Small intestine (tissue), 16 donors: ENCODE measurements around the gene ASPN. TPM values are rescaled to one million over a fixed set of nuclear protein-coding genes. Genes with fewer than 3 reads are reported as not detected.
A peak's percentile ranks its signal among the peaks of the same experiment; 100 is the strongest.

ENCODE experiments used
- DNase-seq, 2 donors: peaks; one replicate each; pipeline versions ENCODE4 v3.0.0 to v3.0.0-alpha.2; 2013
- FAIRE-seq: peaks from 2 replicates; lab custom pipeline; 2012; peaks lifted over from hg19 to GRCh38; lab: Jason Lieb, UNC
- H3K27ac ChIP-seq, 3 donors: one replicate each; pipeline ENCODE4 v1.5.1; 2013; ENCODE audit warnings: low read length in 2 of 3, mild to moderate bottlenecking in 2 of 3, control low read depth in 1 of 3, inconsistent platforms in 1 of 3, low read depth in 1 of 3, moderate library complexity in 1 of 3
- H3K27me3 ChIP-seq, 3 donors: one replicate each; pipeline ENCODE4 v1.6.1; 2013; ENCODE audit warnings: low read length in 3 of 3, inconsistent platforms in 1 of 3; ENCODE audit not compliant: control insufficient read depth in 3 of 3, insufficient read depth in 3 of 3
- H3K36me3 ChIP-seq, 3 donors: one replicate each; pipeline ENCODE4 v1.6.1; 2013; ENCODE audit warnings: low read length in 3 of 3, inconsistent platforms in 1 of 3, low read depth in 1 of 3, mild to moderate bottlenecking in 1 of 3, moderate library complexity in 1 of 3; ENCODE audit not compliant: control insufficient read depth in 3 of 3, insufficient read depth in 2 of 3
- H3K4me1 ChIP-seq, 3 donors: one replicate each; pipeline ENCODE4 v1.6.1; 2013; ENCODE audit warnings: low read length in 2 of 3, inconsistent platforms in 1 of 3, low read depth in 1 of 3, mild to moderate bottlenecking in 1 of 3, moderate library complexity in 1 of 3; ENCODE audit not compliant: control insufficient read depth in 3 of 3, insufficient read depth in 2 of 3
- H3K4me3 ChIP-seq, 3 donors: one replicate each; pipeline ENCODE4 v1.5.1; 2013; ENCODE audit warnings: low read length in 3 of 3, control low read depth in 1 of 3, inconsistent platforms in 1 of 3, low read depth in 1 of 3, mild to moderate bottlenecking in 1 of 3, moderate library complexity in 1 of 3
- H3K9me3 ChIP-seq, 2 donors: one replicate each; pipeline ENCODE4 v1.6.1; 2013; ENCODE audit warnings: low read depth in 1 of 2, low read length in 1 of 2; ENCODE audit not compliant: control insufficient read depth in 2 of 2, insufficient read depth in 1 of 2
- WGBS, 3 donors: extraction: QIAGEN DNeasy Blood & Tissue Kit; methylation state at CpG; one replicate each; pipeline ENCODE4 v1.1.7; 2013; 5-methylcytosine and 5-hydroxymethylcytosine counted together
- long read RNA-seq, 10 donors: transcript quantifications; one replicate each; lab custom pipeline, GENCODE V29; 2026
- polyA plus RNA-seq, 4 donors: library from polyadenylated mRNA; stranded (reverse) in 3 of 4; unstranded in 1 of 4; fragments of 200-250 nt in 3 of 4; fragments of 120-200 nt in 1 of 4; gene quantifications; one replicate each; pipeline versions ENCODE4 v1.2.1 to v1.2.3, GENCODE V29; 2013
- donor health status: healthy with polysubstance abuse.
- donor health status: control.
- donor health status: control.
- donor health status: Bipolar disorder and iron deficiency.
- donor health status: healthy.

ASPN gene
- 1 to 10 TPM in 3 of 4 donors, under 1 TPM in 1; 0.22 to 8.9 (median 2.2) TPM for polyA plus RNA-seq
- long read RNA-seq, donor 1, transcript ASPN-202 (8 exons, 2,470 nt) = major isoform, 14 of 15 reads
- long read RNA-seq, donor 1, partial matches to known transcripts = 0 of 15 reads
- long read RNA-seq, donor 1, other reads (novel, unspliced or antisense) = 0 of 15 reads
- long read RNA-seq, donor 2, partial matches to known transcripts = 0 of 3 reads
- long read RNA-seq, donor 2, other reads (novel, unspliced or antisense) = 0 of 3 reads
- long read RNA-seq, donor 3, partial matches to known transcripts = 0 of 1 reads
- long read RNA-seq, donor 3, other reads (novel, unspliced or antisense) = 0 of 1 reads
- long read RNA-seq, donor 4 = 0 reads
- long read RNA-seq, donor 5, partial matches to known transcripts = 0 of 1 reads
- long read RNA-seq, donor 5, other reads (novel, unspliced or antisense) = 0 of 1 reads
- long read RNA-seq, donor 6, partial matches to known transcripts = 0 of 3 reads
- long read RNA-seq, donor 6, other reads (novel, unspliced or antisense) = 0 of 3 reads
- long read RNA-seq, donor 7, transcript ASPN-202 (8 exons, 2,470 nt) = major isoform, 34 of 39 reads
- long read RNA-seq, donor 7, partial matches to known transcripts = 5 of 39 reads
- long read RNA-seq, donor 7, other reads (novel, unspliced or antisense) = 0 of 39 reads
- long read RNA-seq, donor 8, transcript ASPN-202 (8 exons, 2,470 nt) = major isoform, 13 of 13 reads
- long read RNA-seq, donor 8, partial matches to known transcripts = 0 of 13 reads
- long read RNA-seq, donor 8, other reads (novel, unspliced or antisense) = 0 of 13 reads
- long read RNA-seq, donor 9 = 0 reads
- long read RNA-seq, donor 10, transcript ASPN-202 (8 exons, 2,470 nt) = major isoform, 19 of 21 reads
- long read RNA-seq, donor 10, partial matches to known transcripts = 0 of 21 reads
- long read RNA-seq, donor 10, other reads (novel, unspliced or antisense) = 0 of 21 reads

- Histone ChIP-seq H3K4me3 (no peak within 1 kb of the TSS), H3K9me3 (no peaks in the 10 kb centered on the region), H3K27ac (peak within 1 kb of the TSS in 2 of 3 donors; percentile 53 to 76), H3K27me3 (no peaks in the 10 kb centered on the region), H3K36me3 (no peaks in the 10 kb centered on the region), H3K4me1 (peaks cover 0 to 5% (median 0%) of the 10 kb centered on the region in 3 donors)
- DNase-seq (no peak), FAIRE-seq (no peak)
- WGBS, 3 donors = 69 to 85% (median 83%) methylated on average over 3 of the region's 3 CpGs
Observed at GRCh38 chr9:92482329-92482728, at the start of gene ASPN. Gene ASPN (minus strand): TSS chr9:92482506.

GRCh38 chr9:92530893-92531292 lies 48.6 kb upstream of the ASPN start:
- FAIRE-seq (peak; percentile 15), DNase-seq (no peak)
- Histone ChIP-seq H3K36me3 (no peaks in the 10 kb centered on the region), H3K27me3 (no peaks in the 10 kb centered on the region), H3K4me1 (peaks cover 0 to 6% (median 0%) of the 10 kb centered on the region in 3 donors), H3K9me3 (no peaks in the 10 kb centered on the region), H3K27ac (no peak overlapping the region), H3K4me3 (no peak overlapping the region)

- Histone ChIP-seq H3K4me3 (no peak overlapping the region), H3K27ac (no peak overlapping the region), H3K36me3 (no peaks in the 10 kb centered on the region), H3K9me3 (no peaks in the 10 kb centered on the region), H3K4me1 (no peaks in the 10 kb centered on the region), H3K27me3 (no peaks in the 10 kb centered on the region)
- 92 to 97% (median 95%) methylated on average over 3 of the region's 3 CpGs for WGBS, 3 donors
- FAIRE-seq = no peak
- DNase-seq = no peak
Observed at GRCh38 chr9:92529124-92529523, 46.8 kb upstream of the ASPN start.

GRCh38 chr9:92528522-92528849 lies 46.2 kb upstream of the ASPN start:
- no peak for DNase-seq
- FAIRE-seq = no peak

GRCh38 chr9:92527832-92528521 lies 45.7 kb upstream of the ASPN start:
- Histone ChIP-seq H3K27me3 (no peaks in the 10 kb centered on the region), H3K27ac (no peak overlapping the region), H3K9me3 (no peaks in the 10 kb centered on the region), H3K4me3 (no peak overlapping the region), H3K36me3 (no peaks in the 10 kb centered on the region), H3K4me1 (no peaks in the 10 kb centered on the region)
- 89 to 97% (median 95%) methylated on average over 4 of the region's 4 CpGs for WGBS, 3 donors
- DNase-seq = peak in 1 of 2 donors; percentile 50
- FAIRE-seq = no peak

More at GRCh38 chr9:92528522-92528849, 46.2 kb upstream of the ASPN start:
- H3K4me3 ChIP-seq = no peak overlapping the region
- H3K4me1 ChIP-seq = no peaks in the 10 kb centered on the region
- H3K9me3 ChIP-seq = no peaks in the 10 kb centered on the region
- no peak overlapping the region for H3K27ac ChIP-seq
- H3K36me3 ChIP-seq = no peaks in the 10 kb centered on the region
- no peaks in the 10 kb centered on the region for H3K27me3 ChIP-seq
- 93 to 100% (median 100%) methylated on average over 1 of the region's 1 CpG for WGBS, 3 donors

- Histone ChIP-seq H3K27ac (no peak overlapping the region), H3K4me1 (no peaks in the 10 kb centered on the region), H3K27me3 (no peaks in the 10 kb centered on the region), H3K36me3 (no peaks in the 10 kb centered on the region), H3K9me3 (no peaks in the 10 kb centered on the region), H3K4me3 (no peak overlapping the region)
- 78 to 91% (median 91%) methylated on average over 2 of the region's 2 CpGs for WGBS, 3 donors
- DNase-seq (no peak), FAIRE-seq (no peak)
Observed at GRCh38 chr9:92527291-92527828, 45.1 kb upstream of the ASPN start.

GRCh38 chr9:92525306-92525705 lies 43.0 kb upstream of the ASPN start:
- Histone ChIP-seq H3K27ac (no peak overlapping the region), H3K4me3 (no peak overlapping the region), H3K4me1 (no peaks in the 10 kb centered on the region), H3K36me3 (no peaks in the 10 kb centered on the region), H3K27me3 (no peaks in the 10 kb centered on the region), H3K9me3 (no peaks in the 10 kb centered on the region)
- WGBS, 3 donors = 92 to 96% (median 94%) methylated on average over 5 of the region's 5 CpGs
- no peak for DNase-seq
- no peak for FAIRE-seq

GRCh38 chr9:92524881-92525280 lies 42.6 kb upstream of the ASPN start:
- no peaks in the 10 kb centered on the region for H3K27me3 ChIP-seq
- DNase-seq (no peak), FAIRE-seq (no peak)
- no peaks in the 10 kb centered on the region for H3K9me3 ChIP-seq
- WGBS, 3 donors = 95 to 100% (median 100%) methylated on average over 1 of the region's 1 CpG
- no peaks in the 10 kb centered on the region for H3K4me1 ChIP-seq
- H3K36me3 ChIP-seq = no peaks in the 10 kb centered on the region
- H3K27ac ChIP-seq = no peak overlapping the region
- no peak overlapping the region for H3K4me3 ChIP-seq
